ENCODE data around the gene DELE1.

- TF ChIP-seq REST (IDR thresholded peaks at IDR 0.05) (no peak), CTCF (IDR thresholded peaks at IDR 0.05; ENCODE audit: low read depth, low read length, missing input control) (no peak), SP1 (IDR thresholded peaks at IDR 0.05) (no peak), GABPA (IDR thresholded peaks at IDR 0.05 in 1 of 2, conservative IDR thresholded peaks at IDR 0.05 in 1 of 2) (no peak), RAD21 (IDR thresholded peaks at IDR 0.05) (no peak), HNF4A (conservative IDR thresholded peaks at IDR 0.05) (no peak), NR2F2 (IDR thresholded peaks at IDR 0.05) (no peak), TAF1 (conservative IDR thresholded peaks at IDR 0.05) (no peak), YY1 (IDR thresholded peaks at IDR 0.05) (no peak), JUND (IDR thresholded peaks at IDR 0.05) (no peak), MAX (IDR thresholded peaks at IDR 0.05) (no peak), EGR1 (IDR thresholded peaks at IDR 0.05; ENCODE audit: low read depth in 2 of 2) (no peak)
Observed at GRCh38 chr5:141976176-141976575, 52.5 kb downstream of the DELE1 start.

Measured in liver (tissue), 3 donors.